ENCODE measurements around the gene FOXL2.

- TF ChIP-seq CTCF (IDR thresholded peaks at IDR 0.05; ENCODE audit: low read depth, low read length) (no peak), EZH2phosphoT487 (IDR thresholded peaks at IDR 0.05; ENCODE audit: low read depth) (no peak)
Measured at GRCh38 chr3:138937690-138938055, 9.3 kb downstream of the FOXL2 start.

Data from OCI-LY3 (cell line).